ENCODE results near the gene EEF1AKMT1. TPM values are rescaled to one million over a fixed set of nuclear protein-coding genes. Genes with fewer than 3 reads are reported as not detected.

EEF1AKMT1 gene
- total RNA-seq (2014; rRNA removed), result 6.2 and 10.6 TPM in 2 replicates
- percentile 60 among the genes with signal in this experiment for Bru-seq, nascent RNA
- BruChase-seq, experiment 1, labeled RNA remaining after a 6-hour chase, result percentile 59 among the genes with signal in this experiment
- percentile 64 among the genes with signal in this experiment for BruChase-seq, experiment 2, labeled RNA remaining after a 2-hour chase
- long read RNA-seq, partial matches to known transcripts, result 1 of 17 reads
- long read RNA-seq, other reads (novel, unspliced or antisense), result 13 of 17 reads

DNA sequence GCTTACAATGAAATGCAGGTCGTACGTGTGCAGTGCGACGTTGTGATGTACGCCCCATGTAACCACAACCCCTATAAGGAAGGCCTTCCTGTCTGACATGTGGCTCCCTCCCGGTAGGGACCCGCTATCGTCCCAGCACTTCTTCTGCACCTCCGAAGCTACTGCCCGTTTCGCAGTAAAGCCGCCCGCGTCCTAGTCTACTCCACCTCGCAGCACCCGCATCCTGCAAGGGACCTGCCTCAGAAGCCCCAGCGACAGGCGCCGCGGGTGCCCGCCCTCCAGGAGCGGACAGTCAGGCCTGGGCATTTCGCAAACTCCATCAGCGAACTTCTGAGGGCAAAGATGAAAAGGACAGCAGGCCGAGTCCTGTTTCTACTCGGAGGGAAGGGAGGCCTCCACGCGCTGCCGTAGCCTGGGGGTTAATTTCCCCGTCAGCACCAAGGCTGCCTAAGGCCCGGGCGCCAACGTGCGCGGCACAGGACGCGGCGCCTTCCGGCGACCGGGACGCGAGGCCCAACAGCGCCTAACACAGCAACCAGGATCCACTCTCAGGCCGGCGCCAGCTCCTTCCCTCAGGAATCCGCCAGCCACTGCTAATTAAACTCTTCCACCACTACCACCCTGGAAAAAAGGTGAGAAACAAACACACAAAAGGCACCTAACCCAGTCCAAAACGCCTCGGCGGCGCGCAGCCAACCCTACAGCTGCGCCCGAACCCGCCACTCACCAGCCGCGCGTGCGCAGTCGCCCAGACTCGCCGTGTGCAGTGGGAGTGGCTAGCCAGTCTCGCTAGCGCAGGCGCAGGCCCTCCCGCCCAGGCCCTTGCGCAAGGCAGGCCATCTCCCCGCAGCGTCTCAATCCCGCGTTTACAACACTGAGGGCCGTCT is at the start of gene EEF1AKMT1:
Gene EEF1AKMT1 (minus strand): TSS at position 768 of the 887 bp plus-strand sequence. CDS start 16,363 bp downstream, outside the sequence.
- no peak for TF ChIP-seq EZH2phosphoT487 (IDR thresholded peaks at IDR 0.05; ENCODE audit: borderline replicate concordance, low read length)
- TF ChIP-seq EZH2 (IDR thresholded peaks at IDR 0.05; ENCODE audit: low read length, unreplicated experiment), result no peak
- no peak for TF ChIP-seq CTCF (conservative IDR thresholded peaks at IDR 0.05; ENCODE audit: low read depth, low read length)
- no peaks in the 10 kb centered on the region for H3K9me3 ChIP-seq (ENCODE audit: low read length)
- peaks cover 23% of the 10 kb centered on the region for H3K79me2 ChIP-seq (ENCODE audit: low read length)
- CTCF ChIA-PET, result interaction anchor here (1.0 kb wide), 1 partner anchor 55 kb away, joined by 3 read pairs; no protein-coding TSS in a partner anchor
- peak; percentile 94 for ATAC-seq
- H3K4me2 ChIP-seq (ENCODE audit: low read length), result peak within 1 kb of the TSS; percentile 90
- H3K4me1 ChIP-seq (ENCODE audit: insufficient read depth, low read length), result peaks cover 13% of the 10 kb centered on the region
- peak within 1 kb of the TSS; percentile 94 for H3K9ac ChIP-seq (ENCODE audit: low read length)
- H3F3A ChIP-seq (ENCODE audit: low read length, unreplicated experiment), result no peaks in the 10 kb centered on the region
- H3K36me3 ChIP-seq (ENCODE audit: low read depth, low read length), result peaks cover 20% of the 10 kb centered on the region; the same call in 1 of the 2 replicates
- BruUV-seq (replicated peaks), result TSS peak; percentile 68
- H3K27ac ChIP-seq (ENCODE audit: low read length), result peak within 1 kb of the TSS; percentile 65
- POLR2A ChIA-PET (ENCODE audit: unreplicated experiment), result no interaction called here
- H3K4me3 ChIP-seq (ENCODE audit: low read length), result peak within 1 kb of the TSS; percentile 77
- DNase-seq, result peak; percentile 96
- intact Hi-C loops (cut with micrococcal nuclease), result loop anchor here (5.0 kb wide), 1 partner anchor 581 kb away; the partner anchor contains the start of gene GJB2
- H3K9me2 ChIP-seq (replicated peaks; ENCODE audit: low read length), result no peaks in the 10 kb centered on the region
- no peaks in the 10 kb centered on the region for H3K27me3 ChIP-seq (ENCODE audit: low read length)
- H4K20me1 ChIP-seq (ENCODE audit: low read length), result no peaks in the 10 kb centered on the region
- H2AFZ ChIP-seq (ENCODE audit: low read length), result peak within 1 kb of the TSS; percentile 90

DNA sequence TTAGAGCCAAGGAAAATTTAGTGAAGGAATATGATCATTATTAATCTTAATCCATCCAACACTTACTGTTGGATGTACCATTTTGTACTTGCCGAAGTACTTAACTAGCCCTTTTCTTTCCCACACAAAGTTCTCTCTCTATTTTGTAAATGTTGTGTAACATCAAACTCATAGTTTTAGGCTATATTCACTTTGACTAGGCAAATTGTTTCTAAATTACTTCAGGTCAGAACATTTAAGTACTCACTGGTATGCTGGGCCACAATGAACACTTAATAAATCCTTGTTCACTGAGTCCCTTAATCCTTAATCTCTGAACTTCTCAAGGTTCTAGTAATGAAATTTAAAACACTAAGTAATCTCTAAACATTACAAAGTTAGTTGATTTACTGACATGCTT is 49.3 kb upstream of the EEF1AKMT1 start:
- no peak overlapping the region for H3K4me3 ChIP-seq (ENCODE audit: low read length)
- no peaks in the 10 kb centered on the region for H3F3A ChIP-seq (ENCODE audit: low read length, unreplicated experiment)
- no peaks in the 10 kb centered on the region for H3K79me2 ChIP-seq (ENCODE audit: low read length)
- intact Hi-C loops (cut with micrococcal nuclease), result no loop called here
- H3K36me3 ChIP-seq (ENCODE audit: low read depth, low read length), result peaks cover 13% of the 10 kb centered on the region; the same call in 1 of the 2 replicates
- DNase-seq, result no peak
- no peak for ATAC-seq
- no peak overlapping the region for H3K4me2 ChIP-seq (ENCODE audit: low read length)
- no peak overlapping the region for H2AFZ ChIP-seq (ENCODE audit: low read length)
- BruUV-seq (replicated peaks), result no TSS peak
- H3K9me3 ChIP-seq (ENCODE audit: low read length), result no peaks in the 10 kb centered on the region
- TF ChIP-seq EZH2phosphoT487 (IDR thresholded peaks at IDR 0.05; ENCODE audit: borderline replicate concordance, low read length) (no peak), EZH2 (IDR thresholded peaks at IDR 0.05; ENCODE audit: low read length, unreplicated experiment) (no peak), CTCF (conservative IDR thresholded peaks at IDR 0.05; ENCODE audit: low read depth, low read length) (no peak)
- no peaks in the 10 kb centered on the region for H3K4me1 ChIP-seq (ENCODE audit: insufficient read depth, low read length)
- H3K27me3 ChIP-seq (ENCODE audit: low read length), result no peaks in the 10 kb centered on the region
- no peaks in the 10 kb centered on the region for H3K9me2 ChIP-seq (replicated peaks; ENCODE audit: low read length)
- H3K27ac ChIP-seq (ENCODE audit: low read length), result no peak overlapping the region
- POLR2A ChIA-PET (ENCODE audit: unreplicated experiment), result no interaction called here
- CTCF ChIA-PET, result no interaction called here
- no peaks in the 10 kb centered on the region for H4K20me1 ChIP-seq (ENCODE audit: low read length)
- no peak overlapping the region for H3K9ac ChIP-seq (ENCODE audit: low read length)

All from PC-3 (cell line).